ENCODE measurements around the gene NIM1K.
"Not testable (repeated sequence)": the region's sequence is repeated elsewhere in the genome, so short reads cannot be mapped to it uniquely, and the experiment has no call there.

The NIM1K gene

DNA sequence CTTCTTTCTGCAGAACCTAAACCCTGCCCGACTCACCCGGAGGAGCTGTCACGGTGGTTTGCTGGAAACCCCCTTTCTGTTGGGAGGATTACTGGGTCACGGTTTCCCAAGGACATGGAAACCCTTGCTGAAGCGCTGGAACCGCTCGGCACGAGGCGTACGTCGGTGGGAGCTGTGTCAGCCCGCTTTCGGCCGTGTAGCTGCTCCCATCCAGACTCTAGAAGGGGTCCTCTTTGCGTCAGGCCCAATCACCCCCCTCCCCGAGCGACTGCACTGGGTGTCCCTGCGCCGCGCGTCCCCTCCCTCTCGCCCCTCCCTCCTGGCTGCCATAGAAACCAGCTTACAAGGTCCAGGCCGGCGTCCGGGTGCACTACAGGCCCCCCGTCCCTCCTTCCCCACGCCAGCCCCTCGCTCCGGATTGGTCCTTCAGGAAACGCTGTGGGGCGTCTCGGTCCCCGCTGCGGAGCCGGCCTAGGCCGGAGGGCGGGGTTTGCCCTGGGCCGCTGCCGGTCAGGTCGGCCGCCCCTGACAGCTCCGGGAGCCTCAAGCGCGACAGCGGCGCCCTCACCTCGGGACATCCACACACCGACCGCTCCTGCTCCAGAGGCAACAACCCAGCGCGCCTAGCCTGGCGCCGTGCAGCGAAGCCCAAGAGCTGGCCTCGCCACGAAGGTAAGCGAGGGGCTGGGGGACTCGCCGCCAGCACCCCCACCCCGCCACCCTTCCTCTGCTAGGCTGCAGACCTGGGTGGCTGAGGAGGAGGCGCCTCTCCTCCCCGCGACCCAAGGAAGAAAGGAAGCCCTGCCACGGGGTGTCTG is at the start of gene NIM1K:
Gene NIM1K, plus strand, starts transcription at position 486 of the 818 bp plus-strand sequence. CDS start 53,551 bp downstream, outside the sequence.
- peak; percentile 72 for DNase-seq

DNA sequence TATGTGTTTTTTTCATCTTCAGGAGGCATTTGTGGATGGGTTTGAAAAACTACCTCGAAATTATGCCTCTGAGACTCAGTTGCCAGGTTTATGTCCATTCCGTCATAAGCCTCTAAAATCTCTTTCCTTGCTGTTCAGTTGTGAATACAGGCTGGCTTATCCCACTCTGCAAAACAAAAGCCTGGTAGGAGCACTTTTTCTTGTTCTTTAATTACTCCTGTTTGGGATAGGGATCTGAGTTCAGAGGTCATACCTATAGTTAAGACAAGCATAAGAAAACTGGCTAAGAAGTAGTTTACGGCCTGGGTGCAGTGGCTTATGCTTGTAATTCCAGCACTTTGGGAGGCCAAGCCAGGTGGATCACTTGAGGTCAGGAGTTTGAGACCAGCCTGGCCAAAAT is 47.0 kb upstream of the NIM1K start:
- no peak for DNase-seq

DNA sequence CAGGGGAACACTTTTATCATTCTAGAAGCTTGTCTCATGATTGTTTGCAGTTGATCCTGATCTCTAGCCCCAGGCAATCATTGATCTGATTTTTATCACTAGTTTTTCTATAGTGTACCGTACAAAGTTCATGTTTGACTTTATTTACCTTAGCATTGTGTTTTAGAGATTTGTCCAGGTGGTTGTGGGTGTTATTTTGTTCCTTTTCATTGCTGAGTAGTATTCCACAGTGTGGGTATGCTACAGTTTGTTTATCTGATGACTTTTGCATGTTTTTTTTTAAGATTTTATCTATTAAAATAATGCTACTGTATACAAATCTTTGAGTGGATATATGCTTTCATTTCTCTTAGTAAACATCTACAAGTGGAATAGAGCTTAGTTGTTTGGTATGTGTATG is 45.1 kb upstream of the NIM1K start:
- DNase-seq = no peak

DNA sequence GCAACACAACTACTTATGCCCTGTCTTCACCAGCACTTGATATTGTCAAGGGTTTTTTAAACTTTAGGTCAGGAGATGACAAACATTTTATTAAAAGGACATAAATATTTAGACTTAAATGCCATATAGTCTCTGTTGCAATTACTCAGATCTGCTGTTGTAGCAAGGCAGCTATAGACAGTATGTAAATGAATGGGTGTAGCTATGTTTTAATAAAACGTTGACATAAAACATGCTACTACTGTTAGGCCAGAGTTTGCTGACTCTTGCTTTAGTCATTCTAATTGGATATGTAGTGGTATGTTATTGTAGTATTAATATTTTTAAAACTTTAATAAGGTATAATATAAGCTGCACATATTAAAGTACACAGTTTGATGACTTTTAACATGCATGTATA is 43.6 kb upstream of the NIM1K start:
- no peak for DNase-seq

DNA sequence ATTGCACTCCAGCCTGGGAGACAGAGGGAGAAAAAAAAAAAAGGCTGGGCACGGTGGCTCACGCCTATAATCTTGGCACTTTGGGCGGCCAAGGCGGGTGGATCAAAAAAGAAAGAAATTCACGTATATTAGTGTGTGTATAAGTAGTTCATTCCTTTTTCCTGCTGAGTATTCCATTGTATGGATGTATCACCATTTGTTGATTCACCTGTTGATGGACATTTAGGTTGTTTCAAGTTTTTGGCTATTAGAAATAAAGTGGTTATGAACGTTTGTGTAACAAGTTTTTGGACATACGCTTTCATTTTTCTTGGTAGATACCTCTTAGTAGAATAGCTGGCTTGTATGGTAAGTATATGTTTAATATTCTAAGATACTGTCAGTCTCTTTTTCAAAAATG is 42.8 kb upstream of the NIM1K start:
- DNase-seq = no peak

DNA sequence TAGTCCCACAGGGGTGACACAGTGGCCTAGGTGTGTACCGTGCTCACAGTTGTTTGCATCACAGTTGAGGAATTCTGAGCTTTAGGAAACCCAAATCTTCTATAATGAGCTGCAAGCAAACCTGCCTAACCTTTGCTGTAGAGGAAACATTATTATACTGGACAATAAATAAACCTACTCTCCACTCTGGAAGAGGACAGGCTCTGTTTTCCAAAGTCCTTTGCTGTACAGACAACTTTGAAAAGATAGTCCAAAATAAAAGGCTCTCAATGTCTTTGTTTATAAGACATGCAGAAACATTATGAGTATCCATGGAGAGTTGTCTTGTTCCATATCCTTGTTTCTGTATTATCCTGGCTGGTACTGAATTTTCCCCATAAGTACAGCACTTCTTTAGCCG is 42.0 kb upstream of the NIM1K start:
- DNase-seq = no peak

DNA sequence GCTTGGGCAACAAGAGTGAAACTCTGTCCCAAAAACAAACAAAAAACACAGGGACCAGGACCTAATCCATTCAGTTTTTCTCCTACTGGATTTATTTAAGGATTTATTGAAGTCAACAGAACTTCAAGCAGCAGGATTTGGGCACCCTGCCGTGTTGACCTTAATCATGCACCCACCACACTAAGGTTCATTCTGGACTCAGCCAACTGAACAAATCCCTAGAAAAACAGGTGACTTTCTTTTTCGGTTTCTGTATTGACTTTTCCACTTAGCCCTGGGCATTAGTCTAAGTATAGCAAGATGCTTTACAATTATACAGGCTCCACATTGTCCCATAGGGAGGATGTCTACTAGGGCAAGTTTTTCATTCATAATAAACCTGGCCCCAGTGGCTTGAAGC is 41.3 kb upstream of the NIM1K start:
- DNase-seq = no peak

DNA sequence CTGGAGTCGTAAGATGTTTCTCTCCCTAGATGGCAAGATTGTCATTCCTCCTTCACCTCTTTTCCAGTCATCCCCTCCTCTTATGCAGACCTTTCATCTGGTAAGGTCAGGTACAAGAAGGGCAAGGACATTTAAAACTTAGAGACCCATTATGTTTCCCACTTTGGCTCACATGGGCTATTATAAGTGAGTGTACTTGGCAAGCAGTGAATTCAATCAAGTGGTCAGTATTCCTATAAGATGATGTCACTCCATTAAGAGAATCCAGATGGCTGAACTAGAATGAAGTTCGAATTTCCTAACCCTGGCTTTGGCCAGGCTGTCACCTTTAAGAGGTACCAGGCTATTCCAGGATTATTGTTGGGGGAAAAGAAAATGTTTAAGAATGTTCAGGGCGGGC is 39.1 kb upstream of the NIM1K start:
- peak; percentile 57 for DNase-seq

DNA sequence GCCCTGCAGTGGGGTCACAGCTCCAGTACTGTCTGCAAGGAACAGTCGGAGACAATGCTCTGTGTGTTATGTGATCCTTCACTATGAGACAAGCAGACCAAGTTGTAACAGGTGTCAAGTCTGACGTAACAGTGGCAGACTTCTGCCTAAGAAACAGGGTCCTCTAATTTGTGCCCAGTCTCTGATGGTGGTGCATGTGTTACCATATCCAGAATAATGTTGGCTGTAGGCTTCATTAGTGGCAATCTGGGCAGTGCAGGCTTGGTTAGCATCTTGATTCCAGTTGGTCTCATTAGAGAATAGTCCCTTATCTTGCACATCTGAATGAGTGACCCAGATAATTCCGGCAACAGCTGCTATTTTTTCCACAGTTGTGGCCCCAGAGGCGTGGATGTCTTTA is 37.6 kb upstream of the NIM1K start:
- DNase-seq = no peak

DNA sequence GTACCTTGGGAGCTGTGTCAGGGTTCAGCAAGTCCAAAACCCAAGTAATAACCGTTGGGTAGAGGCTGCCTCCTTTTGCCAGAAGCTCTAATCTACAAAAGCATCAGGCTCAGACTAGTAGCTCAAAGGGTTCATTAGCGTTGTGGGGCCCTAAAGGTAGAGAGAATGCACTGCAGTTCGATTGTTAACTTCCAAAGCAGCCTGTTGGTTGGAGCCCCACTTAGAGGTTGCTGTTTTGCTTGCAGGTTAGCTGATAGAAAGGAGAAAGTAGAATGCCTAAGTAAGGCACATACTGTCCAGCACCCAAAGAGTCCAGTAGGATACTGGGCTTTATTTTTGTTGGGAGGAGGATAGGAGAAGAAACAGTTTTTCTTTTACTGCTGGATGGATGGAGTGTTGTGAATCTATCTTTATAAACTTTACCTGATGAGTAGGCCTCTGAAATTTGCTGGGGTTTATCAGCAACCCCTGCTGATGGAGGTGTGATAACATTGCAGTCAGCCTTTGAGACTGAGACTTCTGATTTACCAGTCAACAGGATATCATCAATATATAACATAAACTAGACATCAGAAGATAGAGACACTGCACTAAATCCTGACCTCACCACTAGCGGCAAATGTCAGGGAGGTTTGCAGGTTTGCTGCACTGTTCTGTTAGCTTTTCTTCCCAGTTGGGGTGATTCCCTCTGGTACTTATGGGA is 36.5 kb upstream of the NIM1K start:
- DNase-seq = no peak

DNA sequence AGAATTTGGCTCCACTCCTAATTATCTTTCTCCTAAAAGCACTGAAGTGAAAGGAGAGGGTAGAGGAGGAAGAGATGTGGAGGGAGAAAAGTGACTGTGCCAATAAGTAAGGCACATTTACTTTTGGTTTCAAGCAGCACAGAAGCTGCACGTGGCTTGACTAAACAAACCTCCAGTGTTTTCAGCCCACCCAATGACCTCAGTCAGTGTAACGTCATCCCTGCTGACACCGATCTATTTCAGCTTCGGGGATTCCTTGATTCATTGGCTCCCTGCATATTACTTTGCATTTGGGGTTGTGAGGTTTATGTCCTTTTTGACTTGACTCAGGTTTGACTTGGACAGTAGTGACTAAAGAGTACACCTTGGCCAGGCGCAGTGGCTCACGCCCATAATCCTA is 35.6 kb upstream of the NIM1K start:
- DNase-seq = no peak

DNA sequence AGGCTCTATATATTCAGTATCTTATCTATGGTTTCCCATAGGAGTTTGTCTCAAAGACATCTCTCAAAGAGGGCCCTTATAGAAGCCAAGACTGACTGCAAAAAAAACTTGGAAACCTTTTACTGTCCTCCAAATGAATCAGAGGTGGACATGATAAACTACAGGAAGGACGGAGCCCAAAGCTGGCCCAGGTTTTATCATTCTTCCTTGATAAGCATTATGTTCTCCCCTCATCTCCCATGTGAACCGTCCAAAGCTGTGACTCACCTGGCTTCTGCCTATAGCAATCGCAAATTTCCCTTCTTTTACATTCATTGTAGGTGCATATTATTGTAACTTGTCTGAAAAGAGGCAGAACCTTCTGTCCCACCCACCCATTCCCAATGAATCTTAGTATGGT is 35.0 kb upstream of the NIM1K start:
- DNase-seq = no peak

DNA sequence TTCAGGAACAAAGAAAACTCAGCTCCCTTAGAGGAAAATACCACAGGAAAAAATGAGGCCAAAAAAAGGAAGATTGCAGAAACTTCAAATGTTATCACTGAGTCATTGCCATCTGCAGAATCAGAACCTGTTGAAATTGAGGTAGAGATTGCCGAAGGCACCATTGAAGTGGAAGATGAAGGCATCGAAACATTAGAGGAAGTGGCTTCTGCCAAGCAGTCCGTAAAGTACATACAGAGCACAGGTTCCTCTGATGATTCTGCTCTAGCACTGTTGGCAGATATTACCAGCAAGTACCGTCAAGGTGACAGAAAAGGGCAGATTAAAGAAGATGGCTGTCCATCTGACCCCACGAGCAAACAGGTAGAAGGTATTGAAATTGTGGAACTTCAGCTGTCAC is 30.8 kb upstream of the NIM1K start:
- DNase-seq = no peak

DNA sequence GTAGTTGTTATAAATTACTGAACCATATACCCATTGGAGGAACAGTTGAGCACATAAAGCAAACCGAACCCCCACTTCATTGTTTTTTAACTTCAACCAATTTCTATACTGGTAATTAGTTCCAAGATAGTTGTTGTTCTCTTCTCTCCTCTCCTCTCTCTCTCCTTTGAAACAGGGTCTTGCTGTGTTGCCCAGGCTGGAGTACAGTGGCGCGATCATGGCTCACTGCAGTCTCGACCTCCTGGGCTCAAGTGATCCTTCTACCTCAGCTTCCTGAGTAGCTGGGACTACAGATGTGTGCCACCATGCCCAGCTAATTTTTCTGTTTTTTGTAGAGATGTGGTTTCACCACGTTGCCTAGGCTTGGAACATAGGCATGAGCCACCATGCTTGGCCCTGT is 27.2 kb upstream of the NIM1K start:
- DNase-seq = not testable (repeated sequence)

DNA sequence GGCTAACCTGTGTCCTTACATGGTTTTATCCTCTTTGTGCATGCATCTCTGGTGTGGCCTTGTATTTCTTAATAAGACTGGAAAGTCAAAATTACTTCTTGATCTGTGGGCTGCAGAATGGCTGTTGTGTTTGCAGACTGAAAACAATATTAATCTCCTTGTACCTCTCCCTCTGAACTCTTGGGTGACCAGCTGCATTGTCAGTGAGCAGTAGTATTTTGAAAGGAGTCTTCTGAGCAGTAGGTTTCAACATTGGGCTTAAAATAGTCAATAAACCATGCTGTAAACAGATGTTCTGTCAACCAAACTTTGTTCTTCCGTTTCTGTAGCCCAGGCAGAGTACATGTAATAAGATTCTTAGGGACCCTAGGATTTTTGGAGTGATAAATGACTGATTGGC is 26.7 kb upstream of the NIM1K start:
- no peak for DNase-seq

DNA sequence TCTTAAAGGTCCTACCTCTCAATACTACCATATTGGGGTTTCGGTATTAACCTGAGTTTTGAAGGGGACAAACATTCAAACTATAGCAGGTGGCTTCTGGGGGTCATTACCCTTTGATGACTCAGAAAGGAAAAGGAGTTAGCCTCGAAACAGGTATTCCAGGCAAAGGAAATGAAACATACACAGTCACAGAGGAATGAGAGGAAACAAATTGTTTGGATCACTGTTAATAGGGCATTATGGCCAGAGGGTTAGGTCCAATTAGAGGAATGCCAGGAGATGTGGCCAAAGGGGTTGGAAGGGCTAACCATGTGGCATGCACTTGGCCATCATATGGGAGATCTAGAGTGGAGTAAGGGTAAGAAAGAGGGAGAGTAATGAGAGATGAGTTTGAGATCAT is 23.9 kb upstream of the NIM1K start:
- DNase-seq = no peak

DNA sequence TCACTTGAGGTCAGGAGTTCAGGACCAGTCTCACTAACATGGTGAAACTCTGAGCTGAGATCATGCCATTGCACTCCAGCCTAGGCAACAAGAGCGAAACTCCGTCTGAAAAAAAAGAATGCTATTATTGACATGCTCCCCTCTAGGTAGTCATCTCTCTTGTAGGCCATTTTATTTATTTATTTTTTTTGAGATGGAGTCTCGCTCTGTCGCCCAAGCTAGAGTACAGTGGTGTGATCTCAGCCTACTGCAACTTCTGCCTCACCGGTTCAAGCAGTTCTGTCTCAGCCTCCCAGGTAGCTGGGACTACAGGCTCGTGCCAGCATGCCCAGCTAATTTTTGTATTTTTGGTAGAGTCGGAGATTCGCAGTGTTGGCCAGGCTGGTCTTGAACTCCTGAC is 20.6 kb upstream of the NIM1K start:
- DNase-seq = no peak

DNA sequence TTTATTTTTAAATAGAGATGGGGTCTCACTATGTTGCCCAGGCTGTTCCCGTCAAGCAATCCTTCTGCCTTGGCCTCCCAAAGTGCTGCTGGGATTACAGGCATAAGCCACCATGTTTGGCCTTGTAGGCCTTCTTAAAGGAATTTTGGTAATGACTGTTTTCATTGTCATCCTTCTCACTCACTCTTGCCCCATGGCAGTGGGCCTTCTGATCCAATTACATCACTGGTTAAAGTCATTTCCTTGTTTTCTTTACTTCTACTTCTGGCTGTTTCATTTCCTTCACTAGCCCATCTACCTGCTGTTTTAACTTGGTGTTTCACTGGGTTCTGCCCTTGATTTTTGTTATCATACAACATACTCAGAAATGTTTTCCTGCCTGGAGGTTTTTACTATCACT is 20.1 kb upstream of the NIM1K start:
- peak; percentile 46 for DNase-seq

DNA sequence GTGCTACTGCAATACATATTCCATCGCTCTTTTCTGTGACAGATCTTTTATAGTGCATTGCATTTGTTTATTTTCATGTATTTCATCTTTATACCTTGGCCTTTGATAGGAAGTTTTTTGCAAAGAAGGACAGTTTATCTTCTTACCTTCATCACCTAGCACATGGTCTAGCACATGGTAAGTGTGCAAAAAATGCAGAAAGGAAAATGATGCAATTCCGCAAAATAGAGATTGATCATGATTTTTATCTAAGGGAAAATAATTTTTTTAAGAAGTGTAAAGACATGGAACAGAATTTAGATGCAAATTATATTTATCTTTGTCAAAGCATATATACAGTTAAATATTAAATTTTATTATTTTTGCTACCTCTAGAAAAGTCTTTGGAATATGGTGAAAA is 19.2 kb upstream of the NIM1K start:
- no peak for DNase-seq

DNA sequence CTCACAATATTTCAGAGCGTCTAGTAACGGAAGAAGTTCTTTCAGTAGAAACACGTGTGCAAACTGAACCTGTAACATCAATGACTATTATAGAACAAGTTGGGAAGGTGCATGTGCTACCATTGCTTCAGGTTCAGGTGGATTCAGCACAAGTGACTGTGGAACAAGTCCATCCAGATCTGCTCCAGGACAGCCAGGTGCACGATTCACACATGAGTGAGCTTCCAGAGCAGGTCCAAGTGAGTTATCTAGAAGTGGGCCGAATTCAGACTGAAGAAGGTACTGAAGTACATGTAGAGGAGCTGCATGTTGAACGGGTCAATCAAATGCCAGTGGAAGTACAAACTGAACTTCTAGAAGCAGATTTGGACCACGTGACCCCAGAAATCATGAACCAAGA is 17.4 kb upstream of the NIM1K start:
- DNase-seq = no peak

DNA sequence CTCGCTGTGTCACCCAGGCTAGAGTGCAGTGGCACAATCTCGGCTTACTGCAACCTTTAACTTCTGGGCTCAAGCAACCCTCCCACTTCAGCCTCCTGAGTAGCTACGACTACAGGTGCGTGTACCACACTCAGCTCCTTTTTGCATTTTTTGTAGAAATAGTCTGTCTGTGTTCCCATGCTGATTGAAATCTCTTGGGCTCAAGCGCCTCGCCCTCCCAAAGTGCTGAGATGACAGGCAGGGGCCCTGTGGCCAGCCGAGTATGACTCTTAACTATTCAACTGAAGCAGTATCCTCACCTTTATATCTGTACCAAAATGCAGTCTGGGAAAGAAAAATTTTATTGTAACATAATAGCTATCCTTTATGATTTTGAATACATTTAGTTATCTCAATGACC is 12.2 kb upstream of the NIM1K start:
- no peak for DNase-seq

DNA sequence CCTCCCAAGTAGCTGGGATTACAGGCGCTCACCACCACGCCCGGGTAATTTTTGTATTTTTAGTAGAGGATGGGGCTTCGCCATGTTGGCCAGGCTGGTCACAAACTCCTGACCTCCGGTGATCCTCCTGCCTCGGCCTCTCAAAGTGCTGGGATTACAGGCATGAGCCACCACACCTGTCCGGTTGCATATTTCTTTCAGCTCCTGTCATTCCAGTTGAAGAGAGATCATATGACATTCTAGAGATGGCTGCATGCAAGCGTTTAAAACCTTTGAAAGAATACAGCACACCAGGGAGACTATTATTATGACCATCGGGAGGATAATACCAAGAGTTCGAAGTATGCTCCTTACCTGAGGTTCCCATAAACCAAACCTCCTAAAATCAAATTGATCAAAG is 9.6 kb upstream of the NIM1K start:
- DNase-seq = no peak

DNA sequence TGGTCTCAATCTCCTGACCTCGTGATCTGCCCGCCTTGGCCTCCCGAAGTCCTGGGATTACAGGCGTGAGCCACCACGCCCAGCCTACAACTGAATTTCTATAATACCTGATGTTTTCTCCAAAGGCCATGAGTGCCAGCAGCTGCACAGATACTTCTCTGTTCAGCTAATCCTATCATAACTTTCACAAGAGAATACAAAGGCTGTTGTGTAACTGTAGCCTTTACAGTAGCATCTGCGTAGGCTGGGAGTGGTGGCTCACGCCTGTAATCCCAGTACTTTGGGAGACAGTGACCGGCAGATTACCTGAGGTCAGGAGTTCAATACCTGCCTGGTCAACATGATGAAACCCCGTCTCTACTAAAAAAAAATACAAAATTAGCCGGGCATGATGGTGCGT is 8.9 kb upstream of the NIM1K start:
- not testable (repeated sequence) for DNase-seq

DNA sequence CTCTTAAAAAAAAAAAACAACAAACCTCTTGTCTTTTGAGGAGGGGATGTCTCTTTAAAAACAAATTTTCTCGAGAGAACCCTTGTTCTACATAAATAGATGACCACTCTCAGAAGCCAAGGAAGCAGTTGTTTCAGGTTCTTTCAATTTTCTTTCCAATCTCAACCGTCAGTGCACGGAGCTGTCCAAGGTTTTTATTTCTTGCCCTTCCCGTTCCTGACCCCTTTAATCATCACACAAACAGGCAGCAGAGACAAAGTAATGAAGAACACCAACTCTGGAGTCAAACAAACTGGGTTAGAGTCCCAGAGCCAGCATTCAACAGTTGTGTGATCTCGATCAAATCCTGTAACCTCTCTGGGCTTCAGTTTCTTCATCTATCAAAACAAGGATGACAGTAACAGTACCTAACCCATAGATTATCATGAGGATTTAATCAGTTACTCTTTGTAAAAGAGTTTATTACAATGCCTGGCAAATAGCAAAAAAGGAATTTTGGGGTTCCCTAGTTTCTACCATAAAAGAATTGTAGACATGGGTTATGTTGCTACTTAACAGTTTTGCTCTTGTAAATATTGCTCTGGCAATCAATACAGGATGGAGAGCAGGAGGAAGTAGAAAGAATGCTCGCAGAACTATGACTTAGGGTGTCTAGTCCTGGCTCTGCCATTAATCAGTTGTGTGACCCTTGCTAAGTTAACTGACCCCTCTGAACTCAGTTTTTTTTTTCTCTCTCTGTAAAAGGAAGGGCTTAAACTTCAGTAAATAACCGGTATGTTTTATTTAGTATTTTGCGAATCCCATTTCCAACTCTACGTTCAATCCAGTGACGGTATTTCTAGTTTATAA is 1.0 kb upstream of the NIM1K start:
- DNase-seq = peak; percentile 24

Data from EL (cell line).